Mucosa of rectum (tissue), 2 donors: ENCODE results near the gene RPL18A.

ENCODE experiments used
- H3K27ac ChIP-seq, 2 donors: one replicate each; pipeline ENCODE4 v1.7.0; 2013; ENCODE audit warnings: inconsistent platforms in 2 of 2, low read depth in 2 of 2, low read length in 2 of 2
- H3K27me3 ChIP-seq, 2 donors: one replicate each; pipeline ENCODE4 v1.7.0; 2013; ENCODE audit warnings: low read length in 2 of 2; ENCODE audit not compliant: control insufficient read depth in 2 of 2, insufficient read depth in 2 of 2
- H3K36me3 ChIP-seq, 2 donors: one replicate each; pipeline ENCODE4 v1.7.0; 2013; ENCODE audit warnings: low read length in 2 of 2; ENCODE audit not compliant: control insufficient read depth in 2 of 2, insufficient read depth in 2 of 2
- H3K4me1 ChIP-seq, 2 donors: one replicate each; pipeline ENCODE4 v1.7.0; 2013; ENCODE audit warnings: low read length in 2 of 2, mild to moderate bottlenecking in 1 of 2; ENCODE audit not compliant: control insufficient read depth in 2 of 2, insufficient read depth in 2 of 2
- H3K4me3 ChIP-seq, 2 donors: one replicate each; pipeline ENCODE4 v1.7.0; 2013; ENCODE audit warnings: low read length in 2 of 2
- H3K9ac ChIP-seq, 2 donors: one replicate each; pipeline ENCODE4 v1.7.0; 2013; ENCODE audit warnings: low read length in 2 of 2, low read depth in 1 of 2, mild to moderate bottlenecking in 1 of 2
- H3K9me3 ChIP-seq, 2 donors: one replicate each; pipeline ENCODE4 v1.7.0; 2013; ENCODE audit warnings: low read length in 2 of 2; ENCODE audit not compliant: control insufficient read depth in 2 of 2
- donor health status: healthy.
- donor health status: Normal muscosa, but diverticular disease.

Gene RPL18A

GRCh38 chr19:17830567-17831418 lies 28.9 kb upstream of the RPL18A start:
- Histone ChIP-seq H3K4me3 (no peak overlapping the region), H3K9ac (no peak overlapping the region)

GRCh38 chr19:17831419-17831888 lies 28.3 kb upstream of the RPL18A start:
- H3K4me3 ChIP-seq: no peak overlapping the region
- no peak overlapping the region for H3K9ac ChIP-seq
- H3K36me3 ChIP-seq: peaks cover 0 to 3% of the 10 kb centered on the region in 2 donors
- H3K27me3 ChIP-seq: peaks cover 8 to 10% of the 10 kb centered on the region in 2 donors
- H3K9me3 ChIP-seq: no peaks in the 10 kb centered on the region
- H3K27ac ChIP-seq: no peak overlapping the region
- no peaks in the 10 kb centered on the region for H3K4me1 ChIP-seq

More at GRCh38 chr19:17830567-17831418, 28.9 kb upstream of the RPL18A start:
- Histone ChIP-seq H3K27ac (no peak overlapping the region), H3K36me3 (peaks cover 0 to under 1% of the 10 kb centered on the region in 2 donors), H3K27me3 (peaks cover 8 to 10% of the 10 kb centered on the region in 2 donors), H3K9me3 (no peaks in the 10 kb centered on the region), H3K4me1 (no peaks in the 10 kb centered on the region)

- no peaks in the 10 kb centered on the region for H3K9me3 ChIP-seq
- H3K27me3 ChIP-seq: peaks cover 8 to 10% of the 10 kb centered on the region in 2 donors
- H3K4me3 ChIP-seq: no peak overlapping the region
- H3K36me3 ChIP-seq: peaks cover 0 to 4% of the 10 kb centered on the region in 2 donors
- no peak overlapping the region for H3K27ac ChIP-seq
- H3K4me1 ChIP-seq: no peaks in the 10 kb centered on the region
- H3K9ac ChIP-seq: no peak overlapping the region
Measured at GRCh38 chr19:17832443-17833208, 27.1 kb upstream of the RPL18A start.

- Histone ChIP-seq H3K9me3 (no peaks in the 10 kb centered on the region), H3K4me3 (no peak overlapping the region), H3K36me3 (peaks cover 0 to 4% of the 10 kb centered on the region in 2 donors), H3K27ac (no peak overlapping the region), H3K27me3 (peaks cover 8 to 13% of the 10 kb centered on the region in 2 donors), H3K4me1 (no peaks in the 10 kb centered on the region), H3K9ac (no peak overlapping the region)
Measured at GRCh38 chr19:17834350-17835181, 25.1 kb upstream of the RPL18A start.

- H3K4me1 ChIP-seq: no peaks in the 10 kb centered on the region
- no peaks in the 10 kb centered on the region for H3K9me3 ChIP-seq
- no peak overlapping the region for H3K9ac ChIP-seq
- peaks cover 0 to 4% of the 10 kb centered on the region in 2 donors for H3K36me3 ChIP-seq
- no peak overlapping the region for H3K27ac ChIP-seq
- H3K4me3 ChIP-seq: no peak overlapping the region
- peaks cover 8 to 13% of the 10 kb centered on the region in 2 donors for H3K27me3 ChIP-seq
Measured at GRCh38 chr19:17835182-17836006, 24.3 kb upstream of the RPL18A start.

- Histone ChIP-seq H3K27ac (no peak overlapping the region), H3K27me3 (peaks cover 8 to 20% of the 10 kb centered on the region in 2 donors), H3K9ac (no peak overlapping the region), H3K36me3 (peaks cover 0 to 7% of the 10 kb centered on the region in 2 donors), H3K9me3 (no peaks in the 10 kb centered on the region), H3K4me3 (no peak overlapping the region), H3K4me1 (no peaks in the 10 kb centered on the region)
Measured at GRCh38 chr19:17836530-17836929, 23.2 kb upstream of the RPL18A start.

GRCh38 chr19:17837972-17838371 lies 21.7 kb upstream of the RPL18A start:
- no peaks in the 10 kb centered on the region for H3K4me1 ChIP-seq
- H3K27me3 ChIP-seq: peaks cover 0 to 14% of the 10 kb centered on the region in 2 donors
- H3K9ac ChIP-seq: no peak overlapping the region
- no peak overlapping the region for H3K4me3 ChIP-seq
- no peak overlapping the region for H3K27ac ChIP-seq
- peaks cover 0 to 7% of the 10 kb centered on the region in 2 donors for H3K36me3 ChIP-seq
- no peaks in the 10 kb centered on the region for H3K9me3 ChIP-seq

GRCh38 chr19:17840019-17840418 lies 19.7 kb upstream of the RPL18A start:
- no peaks in the 10 kb centered on the region for H3K4me1 ChIP-seq
- H3K9me3 ChIP-seq: no peaks in the 10 kb centered on the region
- no peak overlapping the region for H3K27ac ChIP-seq
- H3K4me3 ChIP-seq: no peak overlapping the region
- H3K36me3 ChIP-seq: peaks cover 0 to 7% of the 10 kb centered on the region in 2 donors
- H3K27me3 ChIP-seq: peaks cover 0 to 12% of the 10 kb centered on the region in 2 donors
- no peak overlapping the region for H3K9ac ChIP-seq

- Histone ChIP-seq H3K9ac (peak overlapping the region in 1 of 2 donors; percentile 19), H3K27me3 (peaks cover 0 to 12% of the 10 kb centered on the region in 2 donors), H3K27ac (no peak overlapping the region), H3K36me3 (peaks cover 0 to 4% of the 10 kb centered on the region in 2 donors), H3K4me3 (peak overlapping the region; percentile 20 to 23), H3K9me3 (no peaks in the 10 kb centered on the region), H3K4me1 (no peaks in the 10 kb centered on the region)
Measured at GRCh38 chr19:17841371-17841809, 18.3 kb upstream of the RPL18A start.
